Heart right ventricle (tissue), 16 donors: ENCODE measurements around the gene PRDM2. TPM values are rescaled to one million over a fixed set of nuclear protein-coding genes. Genes with fewer than 3 reads are reported as not detected.
"Not testable (repeated sequence)": the region's sequence is repeated elsewhere in the genome, so short reads cannot be mapped to it uniquely, and the experiment has no call there.

ENCODE experiments used
- ATAC-seq, 8 donors: fragments of 200-7000 bp; cut with Tn5 transposase; one replicate each; pipeline ENCODE4 v1.9.1; 2020; ENCODE audit warnings: mild to moderate bottlenecking in 8 of 8, moderate library complexity in 8 of 8, moderate number of reproducible peaks in 1 of 8
- DNase-seq, 2 donors: peaks; one replicate each; pipeline ENCODE4 v3.0.0-alpha.2; 2020
- H3K27ac ChIP-seq, 10 donors: fragments of 200-600 bp; sonication (generic) in 2 of 10; one replicate each; pipeline versions ENCODE4 v1.5.0 to v1.8.0; 2020 to 2022; ENCODE audit warnings: mild to moderate bottlenecking in 3 of 10
- H3K27me3 ChIP-seq, 7 donors: fragments of 200-600 bp; one replicate each; pipeline ENCODE4 v1.8.0; 2021 to 2022; ENCODE audit warnings: mild to moderate bottlenecking in 2 of 7
- H3K36me3 ChIP-seq, 9 donors: fragments of 200-600 bp; sonication (generic) in 1 of 9; one replicate each; pipeline versions ENCODE4 v1.5.0 to v1.8.0; 2020 to 2022; ENCODE audit warnings: mild to moderate bottlenecking in 2 of 9
- H3K4me1 ChIP-seq, 9 donors: fragments of 200-600 bp; sonication (generic) in 1 of 9; one replicate each; pipeline versions ENCODE4 v1.5.0 to v1.8.0; 2020 to 2022; ENCODE audit warnings: mild to moderate bottlenecking in 4 of 9
- H3K4me3 ChIP-seq, 10 donors: fragments of 200-600 bp; sonication (generic) in 2 of 10; one replicate each; pipeline versions ENCODE4 v1.5.0 to v1.8.0; 2020 to 2022; ENCODE audit warnings: mild to moderate bottlenecking in 7 of 10, moderate library complexity in 2 of 10
- H3K9me3 ChIP-seq, 11 donors: fragments of 200-600 bp in 10 of 11; sonication (generic) in 2 of 11; one replicate each; pipeline versions ENCODE4 v1.5.0 to v1.8.0; 2013 to 2022; ENCODE audit warnings: mild to moderate bottlenecking in 2 of 11, control low read depth in 1 of 11, moderate library complexity in 1 of 11
- CTCF ChIP-seq, 9 donors: fragments of 200-600 bp; sonication (generic) in 2 of 9; IDR thresholded peaks; one replicate each; pipeline versions ENCODE4 v1.5.0 to v1.8.0; 2021 to 2022; ENCODE audit warnings: antibody characterized with exemption in 9 of 9, mild to moderate bottlenecking in 5 of 9, moderate library complexity in 1 of 9
- WGBS, 2 donors: extraction: QIAGEN DNeasy Blood & Tissue Kit; methylation state at CpG; one replicate each; pipeline ENCODE4 v1.1.7; 2013; ENCODE audit warnings: inconsistent platforms in 1 of 2; 5-methylcytosine and 5-hydroxymethylcytosine counted together
- intact Hi-C, 10 donors: fragments of 100-400 bp; cut with DNase I; formaldehyde crosslinking; loops; one replicate each; pipeline versions ENCODE4 v1.11.1 to v1.14.2; 2022
- polyA plus RNA-seq, 2 donors: library from polyadenylated mRNA; stranded (reverse); fragments of 200-250 nt; gene quantifications; one replicate each; pipeline ENCODE4 v1.2.3, GENCODE V29; 2013
- total RNA-seq, 10 donors: library from RNA; stranded (reverse); fragmentation: NEBNext Ultra II Directional in 3 of 10; extraction: Animal tissue kit (Norgen Biotek cat#: 25700) in 3 of 10; gene quantifications; one replicate each; pipeline versions ENCODE4 v1.2.1 to v1.2.4, GENCODE V29; 2021 to 2023
- donor health status: Arrhythmogenic right ventricular cardiomyopathy.
- donor health status: ischemic (EF 13 %, LVEDD 7.1; RV severe dilation, severe dysfunction).
- donor health status: healthy with polysubstance abuse.
- donor health status: DM: no; HTN: yes; CAD: no.
- donor health status: DM: no; HTN: no; CAD: no.
- donor health status: ischemic (EF 25% LVEDD 6.9; RV normal size, moderate dysfunction).
- donor health status: ischemic (EF 25% LVEDD 5.7; RV mildly dilated, moderate dysfunction).
- donor health status: healthy.
- donor health status: DM: yes; HTN: yes; CAD: no.
- donor health status: Ischemic cardiomyopathy.
- donor health status: ischemic (EF 35%, LVEDD 5.7; RV mildly dilated, moderate dysfunction).
- donor health status: nonischemic (EF 11% LVEDD 7.7; RV severe dilation, severe dysfunction).
- donor health status: DM: yes; HTN: yes; CAD: no.
- donor health status: PGD.
- donor health status: ischemic (EF 29% LVEDD 5.4; RV normal size, mild dysfunction).
- donor health status: nonischemic (EF 23%, LVEDD 6.1; RV moderate dilation, normal function).

Gene PRDM2
- total and polyA plus RNA-seq, 12 donors, result 10.3 to 57.3 (median 42.4) TPM

DNA sequence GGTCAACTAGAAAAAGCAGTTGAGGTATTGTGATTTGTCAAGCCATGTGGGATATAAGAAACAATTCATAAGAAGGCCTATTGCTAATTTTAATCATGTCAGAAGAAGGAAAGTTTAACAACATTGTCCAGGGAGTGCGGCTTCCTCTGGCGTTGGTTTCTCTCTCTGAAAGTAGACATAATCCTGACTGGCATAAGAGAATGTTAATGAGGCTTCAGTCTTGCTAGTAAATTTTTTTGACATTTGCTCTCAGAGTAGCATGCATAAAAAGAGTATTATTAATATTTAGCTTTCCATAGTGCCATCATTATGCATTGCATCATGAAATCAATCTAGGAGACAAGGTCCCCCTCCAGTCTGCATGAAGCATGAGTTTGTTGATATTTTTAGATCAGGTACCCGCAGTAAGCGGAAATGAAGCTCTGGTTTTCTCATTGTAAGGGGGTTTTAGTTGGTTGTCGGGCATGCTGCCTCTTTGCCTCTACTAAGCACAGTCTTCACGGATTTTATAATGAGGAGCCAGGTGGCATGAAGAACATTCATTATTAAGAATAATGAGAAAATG is 12.8 kb upstream of the PRDM2 start:
- intact Hi-C loops, result no loop called here
- whole genome bisulfite sequencing, 2 donors, result 68% methylated on average over 6 of the region's 6 CpGs

DNA sequence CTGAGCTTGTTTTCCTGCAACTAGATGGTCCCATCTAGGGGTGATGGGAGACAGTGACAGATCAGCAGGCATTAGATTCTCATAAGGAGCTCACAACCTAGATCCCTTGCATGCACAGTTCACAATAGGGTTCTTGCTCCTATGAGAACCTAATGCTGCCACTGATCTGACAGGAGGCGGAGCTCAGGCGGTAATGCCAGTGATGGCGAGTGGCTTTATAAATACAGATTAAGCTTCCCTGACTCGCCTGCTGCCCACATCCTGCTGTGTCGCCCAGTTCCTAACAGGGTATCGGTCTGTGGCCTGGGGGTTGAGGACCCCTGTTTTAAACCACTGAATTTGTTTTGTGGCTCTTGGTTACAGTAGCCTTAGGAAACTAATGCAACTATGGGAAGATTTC is 6.9 kb upstream of the PRDM2 start:
- DNase-seq, ATAC-seq, H3K36me3 ChIP-seq, H3K4me3 ChIP-seq, intact Hi-C loops, H3K4me1 ChIP-seq, H3K27ac ChIP-seq, H3K9me3 ChIP-seq: not testable (repeated sequence)
- H3K27me3 ChIP-seq, result peaks cover 0 to 49% (median 31%) of the 10 kb centered on the region in 7 donors
- 59 to 68% methylated on average over 6 of the region's 6 CpGs for WGBS, 2 donors

More for the DNA sequence above, 12.8 kb upstream of the PRDM2 start:
- no peak for TF ChIP-seq CTCF (IDR thresholded peaks at IDR 0.05)
- peaks cover 0 to 25% (median 20%) of the 10 kb centered on the region in 7 donors for H3K27me3 ChIP-seq
- no peak for ATAC-seq
- H3K4me1 ChIP-seq, result no peaks in the 10 kb centered on the region
- no peaks in the 10 kb centered on the region for H3K9me3 ChIP-seq
- no peaks in the 10 kb centered on the region for H3K36me3 ChIP-seq
- no peak overlapping the region for H3K4me3 ChIP-seq
- no peak for DNase-seq
- no peak overlapping the region for H3K27ac ChIP-seq

DNA sequence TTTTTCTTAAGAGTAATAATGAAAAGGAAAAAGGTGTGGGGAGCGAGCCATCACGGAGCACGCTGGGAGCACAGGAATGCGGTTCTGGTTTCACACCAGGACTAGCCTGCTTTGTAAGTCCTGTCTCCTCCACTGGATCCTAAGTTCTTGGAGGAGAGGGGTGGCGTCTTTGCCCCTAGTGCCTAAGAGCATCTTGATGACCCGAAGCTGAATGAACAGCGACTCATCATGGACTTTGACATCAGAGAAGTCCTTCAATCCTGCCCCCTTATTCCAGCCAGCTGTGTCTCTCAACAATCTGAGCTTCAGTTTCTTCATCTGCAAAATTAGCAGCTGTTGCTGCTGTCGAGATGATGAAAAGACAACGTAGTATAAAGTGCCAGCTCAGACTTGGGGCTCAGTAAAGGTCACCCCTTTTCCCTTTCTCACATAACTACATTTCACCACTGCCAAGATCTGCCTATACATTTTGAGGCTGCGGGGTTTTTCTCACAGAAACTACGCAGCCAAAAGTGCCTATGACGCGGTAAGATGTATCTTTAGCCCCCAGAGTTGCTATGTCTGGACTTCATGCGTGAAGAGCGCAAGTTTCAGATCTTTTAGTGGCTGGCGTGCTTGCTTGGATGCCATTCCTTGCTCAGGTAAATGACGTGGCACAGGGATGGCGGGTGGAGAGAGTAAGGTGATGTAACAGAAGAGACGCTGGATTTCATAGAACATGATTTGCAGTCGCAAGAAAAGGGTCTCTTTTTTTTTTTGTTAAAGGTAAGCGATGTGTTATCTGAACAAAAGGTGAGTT is 4.9 kb upstream of the PRDM2 start:
- Histone ChIP-seq H3K27ac (no peak overlapping the region), H3K27me3 (peaks cover 0 to 43% (median 19%) of the 10 kb centered on the region in 7 donors), H3K36me3 (no peaks in the 10 kb centered on the region), H3K4me1 (peaks cover 0 to 7% (median 5%) of the 10 kb centered on the region in 9 donors), H3K4me3 (no peak overlapping the region), H3K9me3 (peaks cover 0 to 10% (median 0%) of the 10 kb centered on the region in 11 donors)
- TF ChIP-seq CTCF (IDR thresholded peaks at IDR 0.05), result no peak
- no peak for ATAC-seq
- WGBS, 2 donors, result 82 to 84% methylated on average over 21 of the region's 21 CpGs
- intact Hi-C loops, result no loop called here
- DNase-seq, result no peak

GRCh38 chr1:13697738-13698137 is 2.2 kb upstream of the PRDM2 start:
- WGBS, 2 donors, result 96% methylated on average over 2 of the region's 2 CpGs
- Histone ChIP-seq H3K27me3 (peaks cover 0 to 28% (median 15%) of the 10 kb centered on the region in 7 donors), H3K4me3 (no peak overlapping the region), H3K4me1 (peaks cover 0 to 26% (median 6%) of the 10 kb centered on the region in 9 donors), H3K36me3 (no peaks in the 10 kb centered on the region), H3K27ac (no peak overlapping the region), H3K9me3 (peaks cover 0 to 10% (median 0%) of the 10 kb centered on the region in 11 donors)
- DNase-seq (no peak), ATAC-seq (no peak)
- TF ChIP-seq CTCF (IDR thresholded peaks at IDR 0.05), result no peak
- intact Hi-C loops, result no loop called here
